GM10266 (cell line): ENCODE data around the gene ESRRA.

Source experiments
- DNase-seq: peaks from one replicate; pipeline ENCODE4 v3.0.0; 2012; ENCODE audit errors: extremely low spot score
- TF ChIP-seq, protein P1 (sequence below): IDR thresholded peaks from 2 replicates; pipeline ENCODE4 v1.5.1; 2012; ENCODE audit warnings: mild to moderate bottlenecking, low read depth; ENCODE audit not compliant: control insufficient read depth, insufficient read depth; ENCODE audit errors: missing control alignments

ESRRA gene

DNA sequence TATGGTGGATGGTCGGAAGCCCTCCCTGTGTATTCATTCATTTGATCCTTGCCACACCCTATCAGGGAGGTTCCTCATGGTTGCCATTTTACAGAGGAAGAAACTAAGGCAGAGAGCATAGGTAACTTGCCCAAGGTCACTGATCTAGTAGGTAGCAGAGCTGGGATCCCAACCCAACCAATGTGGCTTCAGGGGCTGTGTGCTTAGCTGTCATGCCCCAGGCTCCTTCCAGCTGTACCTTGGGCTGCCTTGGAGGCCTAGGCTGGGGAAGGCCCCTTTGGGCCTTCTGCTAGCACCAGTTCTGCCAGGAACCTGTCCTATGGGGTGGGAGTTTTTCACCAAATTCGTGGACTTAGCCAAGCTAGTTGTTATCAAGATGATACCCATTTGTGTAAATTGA lies 29.5 kb upstream of the ESRRA start:
- TF ChIP-seq, protein P1, sequence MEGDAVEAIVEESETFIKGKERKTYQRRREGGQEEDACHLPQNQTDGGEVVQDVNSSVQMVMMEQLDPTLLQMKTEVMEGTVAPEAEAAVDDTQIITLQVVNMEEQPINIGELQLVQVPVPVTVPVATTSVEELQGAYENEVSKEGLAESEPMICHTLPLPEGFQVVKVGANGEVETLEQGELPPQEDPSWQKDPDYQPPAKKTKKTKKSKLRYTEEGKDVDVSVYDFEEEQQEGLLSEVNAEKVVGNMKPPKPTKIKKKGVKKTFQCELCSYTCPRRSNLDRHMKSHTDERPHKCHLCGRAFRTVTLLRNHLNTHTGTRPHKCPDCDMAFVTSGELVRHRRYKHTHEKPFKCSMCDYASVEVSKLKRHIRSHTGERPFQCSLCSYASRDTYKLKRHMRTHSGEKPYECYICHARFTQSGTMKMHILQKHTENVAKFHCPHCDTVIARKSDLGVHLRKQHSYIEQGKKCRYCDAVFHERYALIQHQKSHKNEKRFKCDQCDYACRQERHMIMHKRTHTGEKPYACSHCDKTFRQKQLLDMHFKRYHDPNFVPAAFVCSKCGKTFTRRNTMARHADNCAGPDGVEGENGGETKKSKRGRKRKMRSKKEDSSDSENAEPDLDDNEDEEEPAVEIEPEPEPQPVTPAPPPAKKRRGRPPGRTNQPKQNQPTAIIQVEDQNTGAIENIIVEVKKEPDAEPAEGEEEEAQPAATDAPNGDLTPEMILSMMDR, result no peak
- no peak for DNase-seq

DNA sequence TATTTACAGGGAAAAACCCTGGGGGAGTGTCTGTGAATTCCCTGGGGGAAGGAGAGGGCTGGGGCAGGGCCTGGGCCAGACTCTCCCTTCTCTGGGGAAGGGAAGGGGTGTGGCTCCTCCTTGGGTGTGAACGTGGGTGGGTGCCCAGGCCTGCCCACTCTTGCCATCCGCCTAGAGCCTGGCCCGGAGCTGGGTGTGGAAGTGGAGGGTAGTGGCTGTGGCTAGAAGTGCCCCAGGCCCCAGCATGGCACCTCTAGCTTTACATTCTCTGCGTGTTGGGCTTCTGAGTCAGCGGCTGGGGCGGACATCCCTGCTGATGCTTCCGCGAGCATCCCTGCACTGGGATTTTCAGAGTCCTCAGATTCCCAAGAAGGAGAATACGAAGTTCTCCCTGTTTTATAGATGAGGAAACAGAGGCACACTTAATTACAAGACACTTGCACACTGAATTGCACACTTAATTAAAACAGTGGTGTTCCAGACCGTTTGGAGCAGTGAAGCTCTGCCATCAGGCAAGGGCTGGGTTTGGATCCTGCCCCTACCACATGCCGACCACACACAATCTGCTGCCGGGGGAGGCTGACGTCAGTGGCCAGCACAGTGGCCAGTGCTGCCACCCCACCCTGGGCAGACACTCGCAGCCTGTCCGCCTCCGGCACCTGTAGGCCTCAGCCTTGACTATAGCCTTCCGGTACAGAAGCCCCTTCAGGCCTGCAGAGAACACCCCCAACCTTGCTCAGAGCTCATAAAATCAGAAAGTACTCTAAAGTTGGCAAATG lies 28.5 kb upstream of the ESRRA start:
- TF ChIP-seq, protein P1, result no peak

DNA sequence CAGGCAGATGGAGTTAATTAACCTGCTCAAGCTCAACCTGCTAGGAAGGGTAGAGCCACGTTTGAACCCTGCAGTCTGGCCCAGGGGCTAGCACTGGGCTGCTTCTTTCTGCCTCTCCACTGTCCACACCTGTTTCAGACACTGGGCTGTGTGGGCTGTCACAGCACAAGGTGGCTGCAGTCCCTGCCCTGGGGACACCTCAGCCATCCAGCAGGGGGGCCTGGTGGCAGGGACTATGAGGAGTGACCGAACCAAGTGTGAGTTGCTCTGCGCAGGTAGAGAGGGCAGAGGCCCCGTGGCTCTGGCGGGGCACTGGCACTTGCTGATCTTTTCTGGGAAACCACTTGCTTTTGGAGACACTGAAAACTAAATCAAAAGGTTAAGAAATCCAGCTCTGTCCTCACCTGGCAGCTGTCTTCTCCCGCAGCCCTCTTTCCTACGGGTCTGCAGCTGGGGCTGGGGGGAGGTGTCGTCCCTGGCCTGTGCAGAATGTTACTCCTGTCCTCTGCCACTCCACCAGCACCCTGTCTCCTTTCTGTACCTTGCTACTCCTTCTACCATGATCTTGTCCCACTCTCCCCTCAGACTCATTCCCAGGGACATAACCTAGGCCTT lies 26.6 kb upstream of the ESRRA start:
- TF ChIP-seq, protein P1, result no peak
- no peak for DNase-seq

More for the DNA sequence above, 28.5 kb upstream of the ESRRA start:
- DNase-seq, result no peak

DNA sequence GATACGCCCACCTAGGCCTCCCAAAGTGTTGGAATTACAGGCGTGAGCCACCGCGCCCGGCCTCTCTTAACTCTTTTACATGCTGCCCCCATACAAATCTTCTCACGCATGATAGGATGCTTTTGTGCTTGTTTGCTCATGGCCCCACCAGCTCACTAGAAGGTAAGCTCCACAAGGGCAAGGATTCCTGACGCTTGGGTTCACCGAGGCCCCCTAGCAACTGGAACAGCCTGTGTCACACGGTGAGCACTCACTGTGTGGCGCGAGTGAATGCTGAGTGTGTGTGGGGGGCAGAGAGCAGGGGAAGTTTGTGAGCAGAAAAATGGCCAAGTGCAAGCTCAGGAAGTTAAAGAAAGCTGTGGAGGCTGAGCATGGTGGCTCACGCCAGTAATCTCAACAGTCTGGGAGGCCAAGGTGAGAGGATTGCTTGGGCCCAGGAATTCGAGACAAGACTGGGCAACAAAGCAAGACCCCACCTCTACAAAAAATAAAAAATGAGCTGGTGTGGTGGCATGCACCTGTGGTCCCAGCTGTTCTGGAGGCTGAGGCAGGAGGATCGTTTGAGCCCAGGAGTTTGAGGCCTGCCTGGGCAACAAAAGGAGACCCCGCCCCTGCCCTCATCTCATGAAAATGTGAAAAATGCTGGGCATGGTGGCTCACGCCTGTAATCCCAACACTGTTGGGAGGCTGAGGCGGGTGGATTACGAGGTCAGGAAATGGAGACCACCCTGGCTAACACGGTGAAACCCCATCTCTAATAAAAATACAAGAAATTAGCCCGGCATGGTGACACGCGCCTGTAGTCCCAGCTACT lies 23.2 kb upstream of the ESRRA start:
- TF ChIP-seq, protein P1, result no peak
- no peak for DNase-seq

DNA sequence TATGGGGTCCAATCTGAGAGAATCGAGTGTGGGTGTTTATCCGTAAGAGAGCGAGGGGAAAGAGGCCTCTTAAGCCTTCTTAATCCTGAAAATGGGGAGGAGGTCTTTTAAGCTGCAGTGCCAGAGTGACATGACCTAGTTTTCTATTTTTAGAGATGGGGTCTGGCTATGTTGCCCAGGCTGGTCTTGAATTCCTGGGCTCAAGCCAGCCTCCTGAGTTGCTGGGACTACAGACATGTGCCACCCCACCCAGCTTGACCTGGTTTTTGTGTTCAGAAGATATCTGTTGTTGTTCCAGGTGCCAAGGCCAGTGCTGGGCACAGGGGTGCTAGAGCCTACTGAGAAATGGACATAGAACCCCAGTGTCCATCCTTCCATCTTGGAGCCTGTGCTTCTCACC lies 22.2 kb upstream of the ESRRA start:
- no peak for DNase-seq
- TF ChIP-seq, protein P1, result no peak

DNA sequence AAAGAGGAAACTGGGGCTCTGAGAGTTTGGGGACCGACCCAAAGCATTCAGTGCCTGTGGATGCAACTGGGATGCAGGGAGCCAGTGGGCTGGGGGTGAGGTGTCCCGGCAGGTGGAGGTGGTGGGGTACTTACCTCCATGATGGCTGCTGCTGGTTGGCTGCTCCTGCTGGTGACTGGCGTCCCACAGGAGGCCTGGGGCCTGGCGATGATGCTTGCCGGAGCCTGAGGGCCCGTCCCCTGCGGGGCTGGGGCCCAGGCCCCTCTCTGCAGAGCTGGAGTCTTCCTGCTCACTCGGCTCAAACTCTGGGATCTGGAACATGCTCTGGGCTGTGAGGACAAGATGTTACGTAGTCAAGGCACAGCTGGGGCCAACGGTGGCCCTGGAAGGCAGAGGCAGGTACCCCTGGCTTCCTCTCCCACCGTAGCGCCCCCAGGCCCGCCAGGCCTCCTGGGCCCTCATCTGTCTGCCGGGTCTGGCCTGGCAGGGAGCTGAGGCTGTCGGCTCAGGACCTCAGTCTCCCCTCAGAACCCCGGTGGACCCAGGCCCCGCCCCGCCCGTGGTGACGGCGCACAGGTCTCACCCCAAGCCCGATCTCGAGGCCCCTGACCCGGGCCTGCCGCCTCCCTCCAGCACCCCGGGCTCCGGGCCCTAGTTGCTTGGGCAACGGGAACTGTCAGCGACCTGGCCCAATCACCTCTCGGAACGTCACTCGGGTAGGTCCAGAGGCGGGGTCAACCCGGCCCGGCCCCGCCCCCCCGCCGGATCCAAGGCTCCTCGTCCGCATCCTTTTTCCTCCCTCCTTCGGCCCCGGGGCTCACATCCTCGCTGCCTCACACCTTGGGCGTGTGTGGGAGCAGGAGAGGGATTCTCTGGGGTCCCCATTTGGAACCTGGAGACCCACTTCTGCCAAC lies 21.0 kb upstream of the ESRRA start, which contains the start of gene BAD:
TSS of gene BAD (minus strand) at position 618 of the 914 bp plus-strand sequence. CDS start at position 321, 297 bp downstream.
- DNase-seq, result peak; percentile 99
- TF ChIP-seq, protein P1, result no peak
